Suprapubic skin (tissue), 4 donors: ENCODE data around the gene EBLN2. TPM values are rescaled to one million over a fixed set of nuclear protein-coding genes. Genes with fewer than 3 reads are reported as not detected.

ENCODE experiments used
- DNase-seq, 2 donors: peaks; one replicate each; pipeline ENCODE4 v3.0.0-alpha.2; 2019; ENCODE audit warnings: low spot score in 2 of 2
- H3K27ac ChIP-seq: fragments of 200-600 bp; sonication (generic); one replicate; pipeline ENCODE4 v1.5.1; 2019
- H3K27me3 ChIP-seq: fragments of 200-600 bp; sonication (generic); one replicate; pipeline ENCODE4 v1.5.1; 2019
- H3K36me3 ChIP-seq: fragments of 200-600 bp; sonication (generic); one replicate; pipeline ENCODE4 v1.5.1; 2019
- H3K4me1 ChIP-seq: fragments of 200-600 bp; sonication (generic); one replicate; pipeline ENCODE4 v1.5.1; 2019
- H3K4me3 ChIP-seq: fragments of 200-600 bp; sonication (generic); one replicate; pipeline ENCODE4 v1.5.1; 2019; ENCODE audit warnings: mild to moderate bottlenecking
- H3K9me3 ChIP-seq: fragments of 200-600 bp; sonication (generic); one replicate; pipeline ENCODE4 v1.5.1; 2019
- CTCF ChIP-seq, 2 donors: fragments of 200-600 bp in 1 of 2; fragments of 450-650 bp in 1 of 2; sonication (generic) in 1 of 2; IDR thresholded peaks; one replicate each; pipeline ENCODE4 v1.5.1; 2016 to 2019; ENCODE audit warnings: antibody characterized with exemption in 2 of 2, mild to moderate bottlenecking in 1 of 2, moderate library complexity in 1 of 2
- EP300 ChIP-seq: sonication (generic); formaldehyde crosslinking; IDR thresholded peaks from one replicate; pipeline ENCODE4 v1.6.1; 2017; ENCODE audit warnings: antibody characterized with exemption
- POLR2A ChIP-seq, 2 donors: fragments of 450-650 bp; IDR thresholded peaks; one replicate each; pipeline ENCODE4 v1.6.1; 2017; ENCODE audit warnings: antibody characterized with exemption in 2 of 2, mild to moderate bottlenecking in 2 of 2, moderate library complexity in 2 of 2
- POLR2AphosphoS5 ChIP-seq, 3 donors: sonication (generic); formaldehyde crosslinking; IDR thresholded peaks; one replicate each; pipeline ENCODE4 v1.6.1; 2017; ENCODE audit warnings: antibody characterized with exemption in 3 of 3
- WGBS: methylation state at CpG from one replicate; pipeline ENCODE4 v1.1.5; 2018; 5-methylcytosine and 5-hydroxymethylcytosine counted together
- total RNA-seq, 4 donors: library from RNA; depleted of rRNA; stranded (reverse); fragments of >200 nt; gene quantifications; one replicate each; pipeline ENCODE4 v1.1.0, GENCODE V29; 2016

EBLN2 gene
- total RNA-seq, result 10 to 100 TPM in 1 of 4 donors, 1 to 10 TPM in 3; 2.3 to 16.8 (median 4.7) TPM

GRCh38 chr3:73061416-73061815 is at the start of gene EBLN2:
EBLN2 (plus strand) TSS chr3:73061659; CDS start chr3:73062082, 423 bp downstream.
- TF ChIP-seq CTCF (IDR thresholded peaks at IDR 0.05), result no peak
- TF ChIP-seq POLR2A (IDR thresholded peaks at IDR 0.05), result no peak
- no peak for TF ChIP-seq POLR2AphosphoS5 (IDR thresholded peaks at IDR 0.05)
- TF ChIP-seq EP300, result no peak
- Histone ChIP-seq H3K4me3 (no peak within 1 kb of the TSS), H3K4me1 (peaks cover 3% of the 10 kb centered on the region), H3K27me3 (no peaks in the 10 kb centered on the region), H3K36me3 (peaks cover 36% of the 10 kb centered on the region), H3K9me3 (no peaks in the 10 kb centered on the region), H3K27ac (no peak within 1 kb of the TSS)
- WGBS, result 94% methylated on average over 2 of the region's 2 CpGs
- DNase-seq, result no peak

GRCh38 chr3:73018298-73018697 is 43.2 kb upstream of the EBLN2 start:
- Histone ChIP-seq H3K4me1 (peaks cover 14% of the 10 kb centered on the region), H3K27ac (no peak overlapping the region), H3K27me3 (no peaks in the 10 kb centered on the region), H3K4me3 (no peak overlapping the region), H3K9me3 (no peaks in the 10 kb centered on the region), H3K36me3 (peaks cover 8% of the 10 kb centered on the region)
- DNase-seq, result no peak
- WGBS, result 88% methylated on average over 4 of the region's 4 CpGs
- no peak for TF ChIP-seq CTCF (IDR thresholded peaks at IDR 0.05)
- TF ChIP-seq EP300, result no peak
- no peak for TF ChIP-seq POLR2A (IDR thresholded peaks at IDR 0.05)
- TF ChIP-seq POLR2AphosphoS5 (IDR thresholded peaks at IDR 0.05), result no peak

GRCh38 chr3:73018790-73019441 is 42.5 kb upstream of the EBLN2 start:
- DNase-seq, result no peak
- Histone ChIP-seq H3K36me3 (peaks cover 8% of the 10 kb centered on the region), H3K4me1 (peaks cover 10% of the 10 kb centered on the region), H3K4me3 (no peak overlapping the region), H3K27ac (no peak overlapping the region), H3K9me3 (no peaks in the 10 kb centered on the region), H3K27me3 (no peaks in the 10 kb centered on the region)
- TF ChIP-seq CTCF (IDR thresholded peaks at IDR 0.05) (no peak), POLR2AphosphoS5 (IDR thresholded peaks at IDR 0.05) (no peak)
- 93% methylated on average over 5 of the region's 5 CpGs for WGBS

GRCh38 chr3:73021301-73021835 is 40.1 kb upstream of the EBLN2 start:
- 70% methylated on average over 4 of the region's 4 CpGs for WGBS
- DNase-seq, result no peak
- H3K27ac ChIP-seq, result no peak overlapping the region
- no peak for TF ChIP-seq POLR2A (IDR thresholded peaks at IDR 0.05)
- no peak for TF ChIP-seq EP300
- TF ChIP-seq CTCF (IDR thresholded peaks at IDR 0.05), result no peak
- no peak for TF ChIP-seq POLR2AphosphoS5 (IDR thresholded peaks at IDR 0.05)
- H3K36me3 ChIP-seq, result no peaks in the 10 kb centered on the region
- no peaks in the 10 kb centered on the region for H3K27me3 ChIP-seq
- no peaks in the 10 kb centered on the region for H3K9me3 ChIP-seq
- H3K4me3 ChIP-seq, result no peak overlapping the region
- H3K4me1 ChIP-seq, result peaks cover 28% of the 10 kb centered on the region

GRCh38 chr3:73024836-73025235 is 36.6 kb upstream of the EBLN2 start:
- Histone ChIP-seq H3K27me3 (no peaks in the 10 kb centered on the region), H3K4me1 (peaks cover 42% of the 10 kb centered on the region), H3K36me3 (no peaks in the 10 kb centered on the region), H3K4me3 (no peak overlapping the region), H3K27ac (no peak overlapping the region), H3K9me3 (no peaks in the 10 kb centered on the region)
- no peak for DNase-seq
- TF ChIP-seq CTCF (IDR thresholded peaks at IDR 0.05), result no peak
- no peak for TF ChIP-seq EP300
- no peak for TF ChIP-seq POLR2A (IDR thresholded peaks at IDR 0.05)
- TF ChIP-seq POLR2AphosphoS5 (IDR thresholded peaks at IDR 0.05), result no peak
